Cerebellar cortex (tissue), 1 donor: ENCODE results near the gene CHRD.
"Not testable (repeated sequence)": the region's sequence is repeated elsewhere in the genome, so short reads cannot be mapped to it uniquely, and the experiment has no call there.

Source experiments
- DNase-seq: peaks from one replicate; pipeline ENCODE4 v3.0.0-alpha.2; 2015; ENCODE audit warnings: low spot score

Gene CHRD

DNA sequence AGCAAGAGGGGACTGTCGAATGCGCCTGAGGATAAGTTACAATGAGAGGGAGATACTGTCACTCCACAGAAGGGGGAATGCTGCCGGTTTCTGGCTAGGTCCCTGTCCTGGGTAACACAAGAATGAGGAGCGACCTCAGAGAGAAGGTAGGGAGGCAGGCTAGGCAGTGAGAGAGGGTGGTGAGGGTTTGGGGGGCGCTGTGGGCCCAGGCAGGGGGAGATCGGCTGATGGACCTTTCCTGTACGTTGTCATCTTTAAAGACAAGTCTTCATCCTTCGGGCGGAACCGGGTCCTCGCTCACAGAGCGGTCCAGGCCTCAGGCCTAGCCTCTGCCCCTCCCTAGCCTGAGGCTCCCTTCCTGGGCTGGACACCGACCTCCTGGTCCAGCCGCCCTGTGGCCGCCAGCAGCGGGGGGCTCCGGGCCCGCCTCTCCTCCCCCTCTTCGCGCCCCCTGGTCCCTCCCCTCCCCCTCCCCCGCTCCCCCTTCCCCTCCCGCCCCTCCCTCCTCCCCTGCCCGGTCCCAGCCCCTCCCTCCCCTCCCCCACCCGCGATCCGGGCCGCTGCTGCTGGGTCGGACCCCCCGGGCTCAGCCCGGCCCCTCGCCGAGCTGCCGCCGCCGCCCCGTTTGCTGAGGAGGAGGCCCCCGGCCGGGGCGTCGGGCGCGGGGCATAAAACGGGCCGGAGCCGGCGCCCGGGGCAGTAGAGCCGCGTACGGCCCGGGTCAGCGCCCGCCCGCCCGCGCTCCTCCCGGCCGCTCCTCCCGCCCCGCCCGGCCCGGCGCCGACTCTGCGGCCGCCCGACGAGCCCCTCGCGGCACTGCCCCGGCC, at the start of gene CHRD:
Gene CHRD (plus strand): TSS at position 697 of the 827 bp plus-strand sequence. CDS start 265 bp downstream, outside the sequence.
- no peak for DNase-seq

DNA sequence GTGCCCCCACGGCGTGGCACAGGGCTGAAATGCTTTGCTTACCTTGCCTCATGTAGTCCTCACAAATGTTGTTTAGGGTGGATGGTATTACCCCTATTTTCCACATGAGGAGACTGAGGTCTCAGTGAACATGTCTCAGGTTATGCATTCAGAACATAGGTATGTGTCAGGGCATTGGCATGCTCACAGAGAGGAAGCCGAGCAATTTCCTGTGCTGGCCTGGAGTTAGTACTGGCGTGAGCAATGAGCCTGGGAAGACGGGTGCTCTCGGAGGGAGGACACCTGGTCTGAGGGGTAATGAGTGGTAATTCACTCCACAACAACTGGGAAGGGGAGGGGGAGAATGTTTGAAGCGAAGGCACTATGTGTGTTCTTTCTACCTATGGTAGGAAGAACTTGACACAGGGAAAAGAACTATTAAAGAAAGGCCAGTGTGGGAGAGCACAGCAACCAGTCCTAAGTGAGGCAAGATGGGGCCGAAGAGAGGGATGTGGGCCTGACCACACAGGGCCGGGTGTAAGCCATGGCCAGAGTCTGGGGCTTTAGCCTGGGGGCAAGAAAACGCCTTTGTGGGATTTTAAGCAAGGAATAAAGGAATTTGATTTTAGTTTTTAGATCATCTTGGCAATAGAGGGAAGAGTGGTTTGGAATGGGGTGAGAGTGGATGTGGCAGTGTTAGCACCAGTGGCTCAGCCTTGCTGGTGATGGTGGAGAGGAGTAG, 47.3 kb upstream of the CHRD start:
- no peak for DNase-seq

DNA sequence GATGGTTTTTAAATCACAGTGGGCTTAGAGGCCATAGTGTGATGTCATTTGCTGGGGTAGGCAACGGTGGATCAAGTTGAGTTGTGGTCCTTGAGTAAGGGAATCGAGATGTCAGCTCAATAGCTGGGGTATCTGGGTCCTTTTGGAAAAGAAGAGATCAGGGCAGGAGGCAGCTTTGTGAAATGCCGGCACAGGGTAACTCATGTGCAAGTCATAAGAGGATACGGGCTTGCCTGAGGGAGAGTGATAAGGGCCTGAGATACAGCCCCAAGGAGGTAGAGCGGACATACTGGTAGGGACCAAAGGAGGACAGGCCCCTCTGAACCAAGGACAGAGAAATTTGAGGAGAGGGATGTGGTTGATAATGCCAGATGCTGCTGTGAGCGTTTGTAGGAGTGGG, 46.7 kb upstream of the CHRD start:
- no peak for DNase-seq

DNA sequence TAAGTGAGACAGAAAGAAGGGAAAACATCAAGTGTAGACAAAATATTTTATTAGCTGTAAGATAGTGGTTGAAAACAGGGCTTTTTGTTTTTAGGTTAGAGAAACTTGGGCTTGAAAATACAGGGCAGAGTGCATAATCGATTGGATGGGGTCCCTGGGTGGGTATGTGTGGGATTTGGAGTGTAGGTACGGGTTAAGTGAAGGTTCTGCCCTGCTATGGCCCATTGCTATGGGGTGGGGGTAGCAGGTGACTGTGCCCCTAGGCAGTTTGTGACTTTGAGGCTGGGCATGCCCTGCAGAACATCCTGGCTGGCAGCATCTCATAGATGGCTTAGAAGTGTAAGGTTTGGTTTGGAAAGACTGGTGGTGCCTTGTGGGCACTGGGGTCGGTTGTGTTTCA, 46.2 kb upstream of the CHRD start:
- DNase-seq: no peak

DNA sequence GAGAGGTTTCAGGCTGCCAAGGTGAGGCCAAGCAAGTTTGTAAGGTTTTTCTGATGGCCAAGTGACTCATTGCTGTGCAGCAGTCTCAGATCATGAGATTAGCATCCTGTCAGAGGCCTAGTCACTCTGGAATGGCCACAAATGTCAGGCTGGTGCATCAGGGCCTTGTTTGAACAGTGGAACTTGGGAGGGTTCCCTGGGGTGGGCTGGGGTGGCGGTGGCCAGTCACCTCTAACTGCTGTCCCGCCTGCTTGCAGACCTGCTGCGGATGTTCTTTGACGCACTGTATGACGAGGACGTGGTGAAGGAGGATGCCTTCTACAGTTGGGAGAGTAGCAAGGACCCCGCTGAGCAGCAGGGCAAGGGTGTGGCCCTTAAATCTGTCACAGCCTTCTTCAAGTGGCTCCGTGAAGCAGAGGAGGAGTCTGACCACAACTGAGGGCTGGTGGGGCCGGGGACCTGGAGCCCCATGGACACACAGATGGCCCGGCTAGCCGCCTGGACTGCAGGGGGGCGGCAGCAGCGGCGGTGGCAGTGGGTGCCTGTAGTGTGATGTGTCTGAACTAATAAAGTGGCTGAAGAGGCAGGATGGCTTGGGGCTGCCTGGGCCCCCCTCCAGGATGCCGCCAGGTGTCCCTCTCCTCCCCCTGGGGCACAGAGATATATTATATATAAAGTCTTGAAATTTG, 45.2 kb upstream of the CHRD start:
- DNase-seq: no peak

DNA sequence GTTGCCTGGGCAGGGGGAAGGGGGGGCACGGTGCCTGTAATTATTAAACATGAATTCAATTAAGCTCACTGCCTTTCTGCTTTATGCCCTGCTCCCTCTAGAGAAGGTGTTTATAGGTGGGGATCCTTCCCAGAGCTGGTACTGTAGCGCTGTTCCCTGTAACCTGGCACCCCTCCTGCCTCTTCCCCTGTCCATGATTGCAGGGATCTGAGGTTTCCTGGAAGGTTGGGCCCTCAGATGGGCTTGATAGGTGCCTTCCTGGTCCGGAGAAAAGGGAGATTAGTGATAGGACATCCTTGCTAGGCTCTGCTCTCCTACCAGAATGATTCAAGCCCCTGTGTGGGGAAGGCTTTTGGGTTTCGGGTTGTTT, 44.6 kb upstream of the CHRD start:
- DNase-seq: peak; percentile 71

DNA sequence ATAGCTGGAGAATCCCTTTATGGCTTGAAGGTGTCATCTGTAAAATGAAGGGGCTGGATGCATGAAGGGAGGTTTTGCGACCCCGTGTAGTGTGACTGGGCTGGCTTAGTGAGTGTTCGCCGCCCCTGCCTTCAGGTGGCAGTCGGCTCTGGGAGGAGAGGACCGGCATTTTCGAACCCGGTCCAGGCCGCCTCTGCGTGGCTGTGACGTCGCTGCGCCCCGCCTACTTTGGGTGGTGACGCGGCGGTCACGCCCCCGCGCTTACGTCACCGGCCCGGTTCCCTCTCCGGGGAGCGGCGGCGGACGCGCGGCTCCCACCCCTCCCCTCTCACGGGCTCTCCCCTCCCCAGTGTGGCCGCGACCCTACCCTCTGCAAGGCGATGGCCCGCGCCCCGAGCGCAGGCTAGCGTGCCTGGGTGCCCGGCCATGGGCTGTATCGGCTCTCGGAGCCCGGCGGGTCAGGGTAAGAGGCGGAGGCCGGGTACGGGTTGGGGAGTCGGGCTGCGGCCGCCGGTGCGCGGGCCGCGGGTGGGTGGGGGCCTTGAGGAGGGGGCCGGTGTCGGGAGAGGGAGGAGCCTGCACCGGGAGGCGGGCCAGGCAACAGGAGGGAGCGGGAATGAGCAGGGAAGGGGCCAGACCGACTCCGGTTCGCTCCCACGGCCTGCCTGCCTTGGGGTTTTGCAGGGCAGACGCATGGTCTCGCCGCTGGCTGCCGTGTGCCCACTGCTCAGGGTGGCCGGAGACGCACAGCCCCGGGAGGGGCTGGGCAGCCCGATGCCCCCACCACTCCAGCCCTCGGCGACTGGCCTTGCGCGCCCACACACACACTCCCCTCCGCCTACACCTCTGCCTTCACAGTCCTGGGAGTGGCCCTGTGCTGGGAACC, 44.0 kb upstream of the CHRD start:
- DNase-seq: peak; percentile 83

DNA sequence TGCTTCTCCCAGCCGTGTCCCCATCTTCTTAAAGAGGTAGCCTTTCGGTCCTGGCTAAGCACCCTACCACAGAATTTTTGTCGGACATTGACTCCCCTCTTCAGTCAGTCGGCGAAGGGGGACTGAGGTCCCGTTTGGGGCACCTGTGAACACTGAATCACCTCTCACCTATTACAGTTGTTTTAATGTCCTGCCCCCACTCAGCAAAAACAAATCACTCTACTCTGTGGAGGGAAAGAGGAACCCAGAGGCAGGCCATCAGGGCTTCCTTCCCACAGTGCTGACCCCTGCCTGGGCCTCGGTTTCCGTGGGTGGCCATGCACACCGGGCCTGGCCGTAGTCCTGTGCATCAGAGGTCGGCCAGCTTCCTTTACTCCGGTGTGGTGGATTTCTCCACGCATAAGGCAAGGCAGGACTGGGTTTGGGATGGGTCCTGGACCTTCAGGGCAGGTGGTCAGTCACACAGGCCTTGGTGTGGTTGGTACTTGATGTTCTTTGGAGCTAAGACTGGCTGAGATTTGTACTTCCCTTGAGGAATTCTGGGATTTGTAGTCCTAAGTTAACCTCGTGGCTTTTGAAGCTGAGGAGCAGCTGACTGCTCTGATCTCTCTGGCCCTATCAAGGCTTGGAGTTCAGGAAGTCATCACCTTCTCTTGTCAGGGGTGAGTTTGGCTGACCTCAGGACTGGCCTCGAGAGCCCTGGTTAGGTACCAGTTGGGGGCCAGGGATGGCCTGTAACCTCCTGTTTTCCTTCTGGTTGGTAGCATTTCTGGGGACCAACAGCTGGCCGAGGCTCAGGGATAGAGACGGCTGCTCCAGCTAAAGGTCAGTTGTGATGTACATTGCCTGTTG, 43.1 kb upstream of the CHRD start:
- peak; percentile 92 for DNase-seq

DNA sequence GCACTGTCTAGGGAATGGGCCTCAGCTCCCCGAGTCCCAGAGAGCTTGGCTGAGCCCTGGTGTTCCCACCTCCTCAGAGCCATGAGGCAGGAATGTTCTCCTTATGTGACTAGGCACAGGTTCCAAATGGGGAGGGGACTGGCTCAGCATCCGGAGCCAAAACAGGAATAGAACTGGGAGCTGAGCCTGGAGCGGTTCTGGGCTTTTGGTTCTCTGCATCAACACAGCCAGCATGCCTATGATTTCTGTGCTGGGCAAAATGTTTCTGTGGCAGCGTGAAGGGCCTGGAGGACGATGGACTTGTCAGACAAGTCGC, 42.5 kb upstream of the CHRD start, which contains the start of gene FAM131A:
Gene FAM131A (plus strand): TSS at position 202 of the 316 bp plus-strand sequence. CDS start 31 bp downstream, at position 233.
- peak; percentile 88 for DNase-seq

DNA sequence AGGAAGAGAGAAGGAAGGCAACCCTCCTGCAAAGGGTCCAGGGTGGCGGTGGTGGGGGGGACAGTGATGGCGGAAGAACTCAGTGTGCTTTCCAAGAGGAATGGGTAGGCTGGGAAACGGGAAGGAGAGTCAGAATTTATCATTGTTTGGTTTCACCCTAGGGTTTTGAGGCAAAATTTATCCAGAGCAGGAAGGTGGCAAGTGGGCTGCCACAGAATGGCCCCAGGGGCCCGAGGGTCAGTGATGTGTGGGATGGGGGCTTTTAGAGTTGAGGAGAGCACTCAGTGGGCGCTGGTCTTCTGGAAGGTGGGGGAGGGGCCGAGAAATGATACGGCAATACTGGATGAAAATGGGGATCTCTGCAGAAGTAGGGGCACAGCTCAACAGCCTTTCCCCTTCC, 41.9 kb upstream of the CHRD start:
- DNase-seq: no peak

DNA sequence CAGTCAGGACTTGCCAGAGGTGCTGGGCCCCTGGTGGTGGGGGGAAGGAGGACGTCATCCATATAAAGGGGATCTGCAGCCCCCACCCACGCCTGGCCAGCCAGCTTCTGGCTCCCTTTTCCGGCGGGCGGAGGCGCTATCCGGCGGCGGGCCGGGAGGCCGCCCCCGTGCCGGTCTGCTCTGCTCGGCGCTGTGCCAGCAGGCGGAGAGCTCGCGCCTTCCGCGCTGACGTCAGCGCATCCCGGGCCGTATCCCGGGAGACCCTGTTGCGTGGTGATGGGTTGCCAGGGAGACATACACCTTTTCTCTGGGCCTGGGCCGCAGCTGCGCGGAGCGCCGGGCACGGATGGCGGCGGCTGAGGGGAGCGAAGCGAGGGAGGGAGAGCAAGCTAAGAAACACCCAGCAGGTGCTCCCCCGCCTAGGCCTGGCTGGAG, 41.3 kb upstream of the CHRD start:
- peak; percentile 79 for DNase-seq

DNA sequence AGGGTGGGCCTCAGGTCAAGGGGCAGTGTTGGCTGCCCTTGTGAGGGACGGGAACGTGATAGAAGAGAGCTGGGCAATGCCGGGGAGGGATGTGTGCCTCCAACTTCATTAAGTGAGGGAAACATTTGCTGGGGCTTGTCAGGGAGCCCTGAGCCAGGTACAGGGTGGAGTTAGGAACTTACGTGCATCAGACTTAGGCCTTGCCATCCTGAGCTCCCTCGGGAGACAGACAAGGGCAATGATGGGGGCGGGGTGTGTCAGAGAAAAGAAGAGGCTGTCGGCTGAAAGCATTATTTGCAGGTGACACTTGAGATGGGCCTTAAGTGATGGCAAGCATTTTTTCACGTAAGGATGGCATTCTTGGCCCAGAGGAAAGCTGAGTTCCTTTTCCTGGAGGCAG, 40.9 kb upstream of the CHRD start:
- no peak for DNase-seq

DNA sequence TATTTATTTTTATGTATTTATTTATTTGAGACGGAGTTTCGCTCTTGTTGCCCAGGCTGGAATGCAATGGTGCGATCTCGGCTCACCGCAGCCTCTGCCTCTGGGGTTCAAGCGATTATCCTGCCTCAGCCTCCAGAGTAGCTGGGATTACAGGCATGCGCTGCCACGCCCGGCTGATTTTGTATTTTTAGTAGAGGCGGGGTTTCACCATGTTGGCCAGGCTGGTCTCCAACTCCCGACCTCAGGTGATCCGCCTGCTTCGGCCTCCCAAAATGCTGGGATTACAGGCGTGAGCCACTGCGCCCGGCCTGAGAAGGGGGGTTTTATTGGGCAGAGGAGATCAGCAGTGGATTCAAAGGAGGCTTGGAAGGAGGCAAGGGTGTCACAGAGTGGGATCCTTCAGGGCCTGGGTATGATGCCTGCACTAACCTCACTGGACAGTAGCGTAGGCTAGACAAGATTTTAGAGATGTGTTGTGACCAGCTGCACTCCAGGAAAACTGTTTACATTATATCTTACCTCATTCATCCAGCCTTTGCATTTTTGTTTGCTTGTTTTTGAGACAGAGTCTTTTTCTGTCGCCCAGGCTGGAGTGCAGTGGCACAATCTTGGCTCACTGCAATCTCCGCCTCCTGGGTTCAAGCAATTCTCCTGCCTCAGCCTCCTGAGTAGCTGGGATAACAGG, 40.3 kb upstream of the CHRD start:
- DNase-seq: not testable (repeated sequence)

DNA sequence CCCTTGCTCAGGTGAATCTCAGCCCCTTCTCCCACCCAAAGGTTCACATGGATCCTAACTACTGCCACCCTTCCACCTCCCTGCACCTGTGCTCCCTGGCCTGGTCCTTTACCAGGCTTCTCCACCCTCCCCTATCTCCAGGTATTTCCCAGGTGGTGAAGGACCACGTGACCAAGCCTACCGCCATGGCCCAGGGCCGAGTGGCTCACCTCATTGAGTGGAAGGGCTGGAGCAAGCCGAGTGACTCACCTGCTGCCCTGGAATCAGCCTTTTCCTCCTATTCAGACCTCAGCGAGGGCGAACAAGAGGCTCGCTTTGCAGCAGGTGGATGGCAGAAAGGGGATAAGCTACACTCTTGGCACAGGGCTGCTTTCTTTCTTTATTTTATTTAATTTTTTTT, 37.9 kb upstream of the CHRD start:
- no peak for DNase-seq

DNA sequence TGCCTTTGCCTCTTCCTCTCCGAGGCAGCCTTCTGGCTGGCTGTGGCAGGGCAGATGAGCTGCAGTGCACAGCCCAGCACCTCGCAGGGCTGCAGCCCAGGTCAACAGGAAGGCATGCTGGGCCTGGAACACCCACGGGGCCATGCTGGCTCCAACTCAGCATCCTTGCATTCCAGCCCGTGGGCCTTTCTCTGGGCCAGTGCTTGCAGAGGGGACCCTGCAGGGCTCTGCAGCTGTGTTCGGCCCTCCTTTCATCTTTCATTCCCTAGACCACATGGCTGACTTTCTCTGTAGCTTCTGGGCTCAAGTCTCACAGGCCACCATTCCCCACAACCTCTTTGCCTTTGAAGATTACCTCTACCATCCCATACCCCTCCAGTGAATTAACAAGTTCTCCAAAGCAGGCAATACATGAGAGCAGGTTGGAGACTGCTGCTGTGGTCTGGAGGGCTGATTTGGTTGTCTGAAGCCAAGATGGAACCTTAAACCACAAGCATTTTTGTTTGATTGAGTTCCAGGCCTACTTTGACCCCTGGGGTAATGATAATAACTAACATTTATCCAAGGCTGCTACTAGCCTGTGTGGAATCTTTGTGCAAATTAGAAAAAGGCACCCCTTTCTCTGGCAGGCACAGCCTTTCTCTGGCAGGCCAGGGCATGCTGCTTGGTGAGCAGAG, 36.5 kb upstream of the CHRD start:
- no peak for DNase-seq

DNA sequence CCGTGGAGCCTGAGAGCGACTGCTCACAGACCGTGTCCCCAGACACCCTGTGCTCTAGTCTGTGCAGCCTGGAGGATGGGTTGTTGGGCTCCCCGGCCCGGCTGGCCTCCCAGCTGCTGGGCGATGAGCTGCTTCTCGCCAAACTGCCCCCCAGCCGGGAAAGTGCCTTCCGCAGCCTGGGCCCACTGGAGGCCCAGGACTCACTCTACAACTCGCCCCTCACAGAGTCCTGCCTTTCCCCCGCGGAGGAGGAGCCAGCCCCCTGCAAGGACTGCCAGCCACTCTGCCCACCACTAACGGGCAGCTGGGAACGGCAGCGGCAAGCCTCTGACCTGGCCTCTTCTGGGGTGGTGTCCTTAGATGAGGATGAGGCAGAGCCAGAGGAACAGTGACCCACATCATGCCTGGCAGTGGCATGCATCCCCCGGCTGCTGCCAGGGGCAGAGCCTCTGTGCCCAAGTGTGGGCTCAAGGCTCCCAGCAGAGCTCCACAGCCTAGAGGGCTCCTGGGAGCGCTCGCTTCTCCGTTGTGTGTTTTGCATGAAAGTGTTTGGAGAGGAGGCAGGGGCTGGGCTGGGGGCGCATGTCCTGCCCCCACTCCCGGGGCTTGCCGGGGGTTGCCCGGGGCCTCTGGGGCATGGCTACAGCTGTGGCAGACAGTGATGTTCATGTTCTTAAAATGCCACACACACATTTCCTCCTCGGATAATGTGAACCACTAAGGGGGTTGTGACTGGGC, 35.1 kb upstream of the CHRD start:
- DNase-seq: no peak

DNA sequence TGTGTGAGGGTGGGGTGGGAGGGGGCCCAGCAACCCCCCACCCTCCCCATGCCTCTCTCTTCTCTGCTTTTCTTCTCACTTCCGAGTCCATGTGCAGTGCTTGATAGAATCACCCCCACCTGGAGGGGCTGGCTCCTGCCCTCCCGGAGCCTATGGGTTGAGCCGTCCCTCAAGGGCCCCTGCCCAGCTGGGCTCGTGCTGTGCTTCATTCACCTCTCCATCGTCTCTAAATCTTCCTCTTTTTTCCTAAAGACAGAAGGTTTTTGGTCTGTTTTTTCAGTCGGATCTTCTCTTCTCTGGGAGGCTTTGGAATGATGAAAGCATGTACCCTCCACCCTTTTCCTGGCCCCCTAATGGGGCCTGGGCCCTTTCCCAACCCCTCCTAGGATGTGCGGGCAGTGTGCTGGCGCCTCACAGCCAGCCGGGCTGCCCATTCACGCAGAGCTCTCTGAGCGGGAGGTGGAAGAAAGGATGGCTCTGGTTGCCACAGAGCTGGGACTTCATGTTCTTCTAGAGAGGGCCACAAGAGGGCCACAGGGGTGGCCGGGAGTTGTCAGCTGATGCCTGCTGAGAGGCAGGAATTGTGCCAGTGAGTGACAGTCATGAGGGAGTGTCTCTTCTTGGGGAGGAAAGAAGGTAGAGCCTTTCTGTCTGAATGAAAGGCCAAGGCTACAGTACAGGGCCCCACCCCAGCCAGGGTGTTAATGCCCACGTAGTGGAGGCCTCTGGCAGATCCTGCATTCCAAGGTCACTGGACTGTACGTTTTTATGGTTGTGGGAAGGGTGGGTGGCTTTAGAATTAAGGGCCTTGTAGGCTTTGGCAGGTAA, 34.3 kb upstream of the CHRD start:
- DNase-seq: peak; percentile 97
